Trophoblast cell (in vitro differentiated cells and primary cell): ENCODE results near the gene DEPP1.

Experiments used
- DNase-seq, 2 donors: peaks; one replicate each; pipeline ENCODE4 v3.0.0-alpha.2; 2016
- H2AFZ ChIP-seq: 2 replicates; pipeline ENCODE4 v1.6.1; 2013; ENCODE audit warnings: low read length, moderate library complexity, mild to moderate bottlenecking; ENCODE audit not compliant: insufficient read depth, poor library complexity
- H2AK5ac ChIP-seq: 2 replicates; pipeline ENCODE4 v1.6.1; 2013; ENCODE audit warnings: mild to moderate bottlenecking, low read length
- H2BK120ac ChIP-seq: 2 replicates; pipeline ENCODE4 v1.6.1; 2013; ENCODE audit warnings: low read length, mild to moderate bottlenecking, moderate library complexity; ENCODE audit not compliant: insufficient read depth, poor library complexity
- H2BK12ac ChIP-seq: 2 replicates; pipeline ENCODE4 v1.6.1; 2013; ENCODE audit warnings: mild to moderate bottlenecking, low read length, moderate library complexity
- H2BK5ac ChIP-seq: 2 replicates; pipeline ENCODE4 v1.6.1; 2013; ENCODE audit warnings: low read length, low read depth, moderate library complexity, mild to moderate bottlenecking; ENCODE audit not compliant: poor library complexity
- H3K14ac ChIP-seq: 2 replicates; pipeline ENCODE4 v1.6.1; 2013; ENCODE audit warnings: mild to moderate bottlenecking, low read length
- H3K18ac ChIP-seq: 2 replicates; pipeline ENCODE4 v1.6.1; 2013; ENCODE audit warnings: mild to moderate bottlenecking, low read length
- H3K23ac ChIP-seq: 2 replicates; pipeline ENCODE4 v1.6.1; 2013; ENCODE audit warnings: low read length
- H3K27ac ChIP-seq: 2 replicates; pipeline ENCODE4 v1.5.1; 2013; ENCODE audit warnings: low read depth, mild to moderate bottlenecking, inconsistent platforms, low read length, moderate library complexity
- H3K27me3 ChIP-seq: 2 replicates; pipeline ENCODE4 v1.6.1; 2013; ENCODE audit warnings: inconsistent platforms, mild to moderate bottlenecking, low read length, moderate library complexity; ENCODE audit not compliant: insufficient read depth
- H3K36me3 ChIP-seq, 2 experiments: 1 replicate in 1 of 2; 2 replicates in 1 of 2; pipeline ENCODE4 v1.6.1; 2013; ENCODE audit warnings: low read length in 2 of 2, mild to moderate bottlenecking in 2 of 2, moderate library complexity in 1 of 2; ENCODE audit not compliant: insufficient read depth in 2 of 2, control insufficient read depth in 1 of 2
- H3K4ac ChIP-seq: 2 replicates; pipeline ENCODE4 v1.6.1; 2013; ENCODE audit warnings: low read depth, mild to moderate bottlenecking, low read length, moderate library complexity
- H3K4me1 ChIP-seq, 2 experiments: 1 replicate in 1 of 2; 2 replicates in 1 of 2; pipeline ENCODE4 v1.6.1; 2013; ENCODE audit warnings: low read length in 2 of 2, mild to moderate bottlenecking in 2 of 2, moderate library complexity in 1 of 2; ENCODE audit not compliant: insufficient read depth in 2 of 2, control insufficient read depth in 1 of 2
- H3K4me2 ChIP-seq: 2 replicates; pipeline ENCODE4 v1.6.1; 2013; ENCODE audit warnings: inconsistent platforms, mild to moderate bottlenecking, low read length, moderate library complexity
- H3K4me3 ChIP-seq: 2 replicates; pipeline ENCODE4 v1.5.1; 2013; ENCODE audit warnings: mild to moderate bottlenecking, low read depth, low read length, inconsistent platforms
- H3K79me1 ChIP-seq: one replicate; pipeline ENCODE4 v1.6.1; 2013; ENCODE audit warnings: low read length
- H3K79me2 ChIP-seq: 2 replicates; pipeline ENCODE4 v1.6.1; 2013; ENCODE audit warnings: low read length, mild to moderate bottlenecking; ENCODE audit not compliant: control insufficient read depth, insufficient read depth, poor library complexity
- H3K9ac ChIP-seq: 2 replicates; pipeline ENCODE4 v1.6.1; 2013; ENCODE audit warnings: mild to moderate bottlenecking, low read length
- H3K9me3 ChIP-seq: 2 replicates; pipeline ENCODE4 v1.6.1; 2013; ENCODE audit warnings: low read depth, mild to moderate bottlenecking, control low read depth, inconsistent platforms, low read length; ENCODE audit not compliant: insufficient read depth
- H4K12ac ChIP-seq: 2 replicates; pipeline ENCODE4 v1.6.1; 2013; ENCODE audit warnings: low read depth, mild to moderate bottlenecking, low read length, moderate library complexity
- H4K8ac ChIP-seq: 2 replicates; pipeline ENCODE4 v1.6.1; 2013; ENCODE audit warnings: low read depth, mild to moderate bottlenecking, low read length, moderate library complexity
- H4K91ac ChIP-seq: one replicate; pipeline ENCODE4 v1.6.1; 2013; ENCODE audit warnings: low read depth, mild to moderate bottlenecking, low read length, moderate library complexity
- WGBS: extraction: QIAGEN DNeasy Blood & Tissue Kit; methylation state at CpG from one replicate; pipeline ENCODE4 v1.1.7; 2013; ENCODE audit warnings: missing lambda C conversion rate; ENCODE audit not compliant: insufficient read length, insufficient coverage; ENCODE audit errors: extremely low coverage; 5-methylcytosine and 5-hydroxymethylcytosine counted together

DEPP1 gene

GRCh38 chr10:44937196-44938005 is 41.2 kb downstream of the DEPP1 start:
- no peak overlapping the region for H4K12ac ChIP-seq
- H2BK12ac ChIP-seq = peak overlapping the region; percentile 23
- no peak overlapping the region for H3K14ac ChIP-seq
- H2BK5ac ChIP-seq = no peak overlapping the region
- no peak overlapping the region for H3K18ac ChIP-seq
- H3K79me2 ChIP-seq = peaks cover 2% of the 10 kb centered on the region
- no peaks in the 10 kb centered on the region for H3K27me3 ChIP-seq
- peak overlapping the region; percentile 7 for H2AK5ac ChIP-seq
- no peaks in the 10 kb centered on the region for H3K36me3 ChIP-seq
- H3K4me1 ChIP-seq = peaks cover 25 to 34% of the 10 kb centered on the region in 2 experiments
- H3K4me3 ChIP-seq = no peak overlapping the region
- H3K9me3 ChIP-seq = peaks cover 2% of the 10 kb centered on the region
- no peak overlapping the region for H3K9ac ChIP-seq
- H3K27ac ChIP-seq = no peak overlapping the region
- DNase-seq = no peak
- H3K4ac ChIP-seq = no peak overlapping the region
- H2AFZ ChIP-seq = no peak overlapping the region
- no peak overlapping the region for H4K8ac ChIP-seq
- H4K91ac ChIP-seq = no peak overlapping the region
- no peak overlapping the region for H3K4me2 ChIP-seq
- no peak overlapping the region for H2BK120ac ChIP-seq
- H3K23ac ChIP-seq = no peak overlapping the region
- H3K79me1 ChIP-seq = peaks cover 23% of the 10 kb centered on the region
- whole genome bisulfite sequencing = no CpG with 5 or more reads among the region's 9 CpGs

GRCh38 chr10:44936314-44936975 is 42.2 kb downstream of the DEPP1 start:
- Histone ChIP-seq H3K18ac (no peak overlapping the region), H2BK120ac (no peak overlapping the region), H3K79me1 (peaks cover 23% of the 10 kb centered on the region), H3K4me3 (no peak overlapping the region), H3K4me1 (peaks cover 25 to 35% of the 10 kb centered on the region in 2 experiments), H2BK12ac (peak overlapping the region; percentile 4), H3K27ac (no peak overlapping the region), H2BK5ac (no peak overlapping the region), H2AFZ (no peak overlapping the region), H3K27me3 (no peaks in the 10 kb centered on the region), H3K9me3 (peaks cover 2% of the 10 kb centered on the region), H4K8ac (no peak overlapping the region), H4K91ac (peak overlapping the region; percentile 52), H2AK5ac (peak overlapping the region; percentile 2), H3K4ac (no peak overlapping the region), H3K79me2 (peaks cover 2% of the 10 kb centered on the region), H3K4me2 (no peak overlapping the region), H3K23ac (no peak overlapping the region), H4K12ac (no peak overlapping the region), H3K14ac (no peak overlapping the region), H3K36me3 (no peaks in the 10 kb centered on the region), H3K9ac (no peak overlapping the region)
- DNase-seq = no peak
- no CpG with 5 or more reads among the region's 7 CpGs for WGBS

- Histone ChIP-seq H3K27ac (peak overlapping the region; percentile 35), H3K18ac (no peak overlapping the region), H2BK12ac (no peak overlapping the region), H3K4me2 (no peak overlapping the region), H3K9me3 (peaks cover 2% of the 10 kb centered on the region), H3K79me1 (peaks cover 23% of the 10 kb centered on the region), H3K23ac (no peak overlapping the region), H3K79me2 (peaks cover 2% of the 10 kb centered on the region), H2BK120ac (no peak overlapping the region), H4K12ac (no peak overlapping the region), H3K4me1 (peaks cover 25 to 35% of the 10 kb centered on the region in 2 experiments), H4K8ac (no peak overlapping the region), H3K9ac (no peak overlapping the region), H2AFZ (no peak overlapping the region), H4K91ac (peak overlapping the region; percentile 52), H3K14ac (no peak overlapping the region), H2BK5ac (no peak overlapping the region), H2AK5ac (no peak overlapping the region), H3K27me3 (no peaks in the 10 kb centered on the region), H3K36me3 (no peaks in the 10 kb centered on the region), H3K4ac (no peak overlapping the region), H3K4me3 (no peak overlapping the region)
- WGBS = no CpG with 5 or more reads among the region's 3 CpGs
- DNase-seq = no peak
Measured at GRCh38 chr10:44935966-44936295, 42.7 kb downstream of the DEPP1 start.

- peak overlapping the region; percentile 79 for H2BK12ac ChIP-seq
- H3K14ac ChIP-seq = peak overlapping the region; percentile 67
- no peaks in the 10 kb centered on the region for H3K36me3 ChIP-seq
- H3K4me1 ChIP-seq = peaks cover 25 to 35% of the 10 kb centered on the region in 2 experiments
- H3K79me2 ChIP-seq = peaks cover 2% of the 10 kb centered on the region
- H4K12ac ChIP-seq = peak overlapping the region; percentile 9
- H3K23ac ChIP-seq = no peak overlapping the region
- peak overlapping the region; percentile 54 for H2BK120ac ChIP-seq
- H2AFZ ChIP-seq = no peak overlapping the region
- H3K27ac ChIP-seq = peak overlapping the region; percentile 75
- peak overlapping the region; percentile 20 for H4K8ac ChIP-seq
- H2AK5ac ChIP-seq = peak overlapping the region; percentile 40
- no peak overlapping the region for H3K9ac ChIP-seq
- peak; percentile 41 to 63 for DNase-seq
- peaks cover 2% of the 10 kb centered on the region for H3K9me3 ChIP-seq
- H3K4me3 ChIP-seq = no peak overlapping the region
- no CpG with 5 or more reads among the region's 9 CpGs for WGBS
- peaks cover 23% of the 10 kb centered on the region for H3K79me1 ChIP-seq
- peak overlapping the region; percentile 63 for H3K18ac ChIP-seq
- H4K91ac ChIP-seq = peak overlapping the region; percentile 87
- H3K27me3 ChIP-seq = no peaks in the 10 kb centered on the region
- peak overlapping the region; percentile 28 for H3K4ac ChIP-seq
- H2BK5ac ChIP-seq = peak overlapping the region; percentile 70
- no peak overlapping the region for H3K4me2 ChIP-seq
Measured at GRCh38 chr10:44935201-44935965, 43.2 kb downstream of the DEPP1 start.
